ENCODE data around the gene MGAT4A.
"Not testable (repeated sequence)": the region's sequence is repeated elsewhere in the genome, so short reads cannot be mapped to it uniquely, and the experiment has no call there.

Gene MGAT4A

DNA sequence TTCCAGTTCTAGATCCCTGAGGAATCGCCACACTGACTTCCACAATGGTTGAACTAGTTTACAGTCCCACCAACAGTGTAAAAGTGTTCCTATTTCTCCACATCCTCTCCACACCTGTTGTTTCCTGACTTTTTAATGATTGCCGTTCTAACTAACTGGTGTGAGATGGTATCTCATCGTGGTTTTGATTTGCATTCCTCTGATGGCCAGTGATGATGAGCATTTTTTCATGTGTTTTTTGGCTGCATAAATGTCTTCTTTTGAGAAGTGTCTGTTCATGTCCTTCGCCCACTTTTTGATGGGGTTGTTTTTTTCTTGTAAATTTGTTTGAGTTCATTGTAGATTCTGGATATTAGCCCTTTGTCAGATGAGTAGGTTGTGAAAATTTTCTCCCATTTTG is 136.3 kb downstream of the MGAT4A start:
- not testable (repeated sequence) for DNase-seq

DNA sequence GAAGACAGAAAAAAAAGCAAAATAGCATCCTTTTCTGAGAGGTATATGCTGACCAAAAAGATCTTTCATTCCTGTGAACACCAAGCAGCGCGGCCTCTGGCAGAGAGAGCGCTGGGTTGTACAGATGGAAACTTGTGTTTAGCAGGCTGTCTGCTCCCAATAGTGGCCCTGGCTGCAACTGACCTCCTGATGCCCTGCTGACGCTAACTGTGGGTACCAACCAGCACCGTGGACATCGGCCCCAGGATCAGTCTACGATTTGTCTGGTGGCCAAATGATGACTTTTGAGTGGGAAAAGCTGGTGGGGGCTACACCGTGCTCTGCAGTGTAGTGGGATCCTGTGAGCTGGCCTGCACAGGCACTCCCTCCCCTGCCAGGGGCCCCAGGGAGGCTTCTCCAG is 138.4 kb downstream of the MGAT4A start:
- no peak for DNase-seq

DNA sequence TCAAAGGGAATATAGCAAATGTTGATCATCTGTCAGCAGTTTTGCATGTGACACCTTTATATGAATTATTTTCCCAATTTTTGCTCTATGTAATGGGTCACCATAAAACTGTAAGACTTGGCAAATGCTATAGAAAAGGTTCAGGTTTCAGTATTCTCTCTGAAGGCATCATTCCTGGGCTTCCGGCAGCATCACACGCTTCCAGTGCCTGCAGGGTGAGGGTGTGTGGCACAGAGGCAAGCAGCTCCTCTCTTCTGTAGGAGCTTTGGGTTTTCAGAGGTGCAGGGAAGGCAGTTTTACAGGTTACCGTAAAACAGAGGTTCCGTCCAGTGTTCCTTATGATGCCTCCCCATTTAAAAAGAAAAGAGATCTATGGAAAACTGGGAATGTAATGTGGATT is 141.4 kb downstream of the MGAT4A start:
- no peak for DNase-seq

- no peak for DNase-seq
These were observed 142.0 kb downstream of the MGAT4A start for GRCh38 chr2:98588880-98589431.

DNA sequence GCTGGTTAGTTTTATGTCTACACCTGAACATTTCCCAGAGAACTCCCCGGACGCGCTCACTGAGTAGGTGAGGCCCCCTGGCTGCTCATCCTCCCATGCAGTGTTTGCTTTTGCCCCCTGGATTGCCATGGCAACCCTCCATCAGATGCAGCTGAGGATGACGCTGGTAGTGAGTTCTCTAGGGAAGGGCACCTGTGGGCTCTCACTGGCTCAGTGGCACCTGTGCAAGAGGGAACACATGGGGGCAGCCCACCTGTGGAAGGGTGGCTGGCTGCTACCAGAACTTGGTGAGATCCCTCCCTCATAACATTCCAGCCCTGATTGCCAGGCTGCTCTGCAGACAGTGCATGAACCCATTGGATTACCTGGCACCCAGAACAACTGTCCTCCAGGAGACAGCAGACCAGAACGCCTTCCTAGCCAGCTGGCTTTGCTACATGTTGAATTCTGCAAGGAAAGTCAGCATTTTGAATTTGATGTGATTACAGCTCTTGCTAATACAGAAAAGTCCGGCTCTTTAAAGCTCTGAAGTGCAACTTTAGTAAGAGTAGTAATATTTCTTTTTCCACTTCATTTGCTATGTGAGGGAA is 144.3 kb downstream of the MGAT4A start:
- DNase-seq: no peak

- DNase-seq: no peak
These were observed 145.5 kb downstream of the MGAT4A start for GRCh38 chr2:98585386-98585785.

DNA sequence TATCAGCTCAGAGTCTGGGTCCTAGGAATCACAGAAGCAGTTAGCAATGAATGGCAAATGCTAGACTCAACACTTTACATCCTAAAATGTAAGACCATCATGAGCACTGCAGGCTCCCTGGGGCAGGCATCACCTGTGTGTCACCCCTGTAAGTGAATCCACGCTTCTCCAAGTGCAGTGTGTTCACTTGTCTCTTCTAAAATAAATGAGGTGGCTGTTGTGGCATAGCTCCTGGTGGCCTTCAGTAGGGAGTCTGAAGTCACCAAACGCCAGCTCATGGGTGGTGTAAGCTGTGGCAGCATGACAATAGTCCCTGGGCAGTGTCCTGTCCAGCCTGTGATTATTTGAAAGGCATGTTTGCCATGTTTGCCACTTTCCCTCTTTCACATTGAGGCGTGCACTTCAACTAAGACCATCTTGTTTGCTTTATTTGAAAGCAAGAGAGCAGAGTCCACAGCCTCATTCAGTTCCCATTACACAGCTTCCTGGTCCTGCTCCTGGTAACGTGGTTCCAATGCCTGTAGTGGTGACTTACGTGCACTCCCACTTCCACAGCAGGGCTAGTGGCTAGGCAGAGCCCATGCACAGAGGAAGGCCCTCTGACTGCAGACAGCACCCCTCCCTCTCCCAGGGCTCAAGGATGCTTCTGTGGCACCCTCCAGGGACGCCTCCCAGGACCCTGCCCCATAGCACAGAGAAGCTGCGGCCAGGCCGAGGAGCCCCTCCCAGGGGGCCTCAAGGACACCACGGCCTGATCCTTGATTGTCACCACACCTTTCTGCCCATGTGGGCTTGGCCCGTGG is 146.9 kb downstream of the MGAT4A start:
- DNase-seq: no peak

DNA sequence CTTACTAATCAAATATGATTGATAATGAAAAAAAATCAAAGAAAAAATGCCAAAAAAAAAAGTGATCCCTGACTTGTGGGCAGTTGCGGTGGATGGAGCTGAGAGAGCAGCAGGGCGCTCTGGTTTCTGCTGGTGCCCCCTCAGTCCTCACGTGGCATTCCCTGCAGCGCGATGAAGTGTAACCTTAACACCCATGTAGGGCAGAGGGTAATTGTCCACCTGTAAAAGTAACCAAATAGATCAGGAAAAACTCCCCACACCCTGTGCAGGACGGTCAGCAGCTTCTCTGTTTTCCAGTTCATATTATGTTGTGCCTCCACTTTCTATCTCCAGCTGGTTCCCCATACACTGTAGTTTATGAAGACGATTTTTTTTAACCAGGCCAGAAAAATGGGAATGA is 147.7 kb downstream of the MGAT4A start:
- DNase-seq: no peak

- DNase-seq: no peak
These were observed 148.4 kb downstream of the MGAT4A start for GRCh38 chr2:98582523-98582922.

DNA sequence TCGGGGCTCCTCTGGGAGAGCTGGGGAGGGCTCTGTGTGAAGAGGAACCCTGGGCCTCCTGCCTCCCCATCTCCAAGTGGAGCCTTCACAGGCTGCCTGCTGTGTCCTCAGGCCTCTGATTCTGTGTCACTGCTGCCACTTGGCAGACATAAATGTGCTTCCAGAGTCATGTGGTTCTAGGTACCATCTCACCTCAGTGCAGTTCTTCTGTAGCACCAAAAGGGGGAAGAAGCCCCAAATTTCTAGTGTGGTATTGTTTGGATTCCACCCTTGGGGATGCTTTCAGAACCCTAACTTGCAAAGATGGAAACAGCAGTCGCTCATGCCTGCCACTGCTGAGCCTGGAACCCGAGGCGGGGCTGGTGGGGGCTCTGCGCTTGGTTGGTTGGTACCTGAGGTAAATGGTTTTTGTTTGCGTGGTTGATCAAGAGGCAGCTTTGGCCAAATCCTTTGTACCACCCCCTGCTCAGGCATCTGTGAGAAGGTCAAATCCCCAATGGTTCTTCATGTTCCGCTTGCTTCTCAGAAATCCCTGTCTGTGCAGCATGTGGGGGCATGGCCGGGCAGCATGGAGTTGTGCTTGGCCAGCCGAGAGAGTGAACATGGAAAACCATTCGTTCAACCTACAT is 150.2 kb downstream of the MGAT4A start:
- no peak for DNase-seq

GRCh38 chr2:98579926-98580325 is 151.0 kb downstream of the MGAT4A start:
- DNase-seq: no peak

GRCh38 chr2:98578231-98578630 is 152.7 kb downstream of the MGAT4A start:
- DNase-seq: no peak

DNA sequence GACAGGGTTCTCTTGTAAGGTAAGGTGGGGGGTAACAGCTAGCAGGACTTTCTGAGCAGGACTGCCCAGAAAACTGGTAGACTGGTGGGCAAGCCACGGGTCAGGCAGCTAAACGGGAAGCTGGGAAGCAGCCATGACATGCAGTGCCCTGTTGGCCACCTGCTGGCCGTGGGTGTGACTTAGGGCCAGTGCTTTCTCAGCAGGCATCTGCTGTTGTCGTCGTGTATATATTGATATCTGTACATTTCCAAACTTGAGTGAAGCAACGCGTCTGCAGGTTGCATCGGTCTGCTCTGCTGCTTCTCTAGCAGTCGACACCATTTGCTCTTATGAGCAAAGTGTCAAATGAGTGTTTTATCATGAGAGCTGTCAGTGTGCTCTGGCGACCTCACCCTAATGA is 153.6 kb downstream of the MGAT4A start:
- no peak for DNase-seq

DNA sequence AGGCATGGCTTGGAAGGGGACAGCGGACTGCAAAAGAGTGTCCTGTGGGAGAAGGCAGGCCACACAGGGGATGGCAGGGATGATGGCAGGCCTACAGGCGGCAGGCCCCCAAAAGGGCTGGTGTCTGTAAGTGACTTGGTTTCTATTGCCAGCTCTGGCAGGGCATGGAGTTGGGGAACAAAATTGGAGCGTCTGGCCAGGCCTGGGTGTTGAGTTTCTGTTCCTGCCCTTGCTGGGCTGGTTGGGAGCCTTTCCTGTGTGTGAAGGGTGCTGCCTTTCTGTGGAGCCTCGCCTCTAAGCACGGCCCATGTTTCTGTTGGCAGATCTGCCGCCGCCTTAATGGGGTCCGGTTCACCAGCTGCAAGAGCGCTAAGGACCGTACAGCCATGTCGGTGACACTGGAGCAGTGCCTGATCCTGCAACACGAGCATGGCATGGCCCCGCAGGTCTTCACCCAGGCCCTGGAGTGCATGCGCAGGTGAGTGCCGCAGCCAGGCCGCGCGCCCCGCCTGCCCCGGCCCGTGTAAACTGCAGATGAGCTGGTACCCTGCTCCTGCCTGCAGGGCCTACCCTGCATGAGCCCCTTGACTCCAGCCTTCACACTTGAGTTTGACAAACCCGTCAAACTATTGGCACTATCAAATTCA is 154.1 kb downstream of the MGAT4A start:
- no peak for DNase-seq

DNA sequence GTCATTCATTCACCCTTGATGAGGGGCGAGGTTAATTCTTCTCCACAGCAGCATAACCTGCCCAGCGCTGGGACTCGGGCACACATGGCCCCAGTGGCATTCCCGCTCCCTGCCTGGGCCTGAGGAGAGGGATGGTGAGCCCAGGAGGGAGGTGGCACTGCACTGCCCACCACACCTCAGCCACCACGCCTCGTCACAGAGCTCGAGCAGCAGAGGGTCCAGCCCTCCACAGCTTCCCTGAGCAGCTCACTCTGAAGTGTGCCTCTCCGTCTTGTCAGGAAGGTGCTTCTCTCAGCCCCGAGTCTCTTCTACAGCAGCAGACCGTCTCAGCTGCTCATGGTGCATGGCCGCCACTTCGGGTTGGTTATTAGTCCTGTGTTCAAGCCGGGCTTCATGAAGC is 157.5 kb downstream of the MGAT4A start:
- DNase-seq: no peak

DNA sequence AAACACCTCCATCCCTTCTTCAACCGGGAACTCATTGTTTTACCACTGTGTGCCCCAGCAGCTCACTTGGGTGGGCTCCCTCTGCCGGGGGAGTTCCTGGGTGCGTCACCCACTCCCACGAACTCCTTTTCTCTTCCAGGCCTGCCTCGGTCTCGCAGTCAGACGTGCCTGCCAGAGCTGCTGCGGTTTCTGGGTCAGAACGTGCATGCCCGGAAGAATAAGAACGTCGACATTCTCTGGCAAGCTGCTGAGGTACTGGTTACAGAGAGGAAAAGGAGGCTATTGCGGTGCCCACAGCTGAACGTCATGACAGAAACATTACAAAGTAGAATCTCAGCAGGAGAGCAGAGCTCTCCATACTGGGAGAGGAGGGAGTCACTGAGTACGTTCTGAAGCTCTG is 158.3 kb downstream of the MGAT4A start:
- no peak for DNase-seq

DNA sequence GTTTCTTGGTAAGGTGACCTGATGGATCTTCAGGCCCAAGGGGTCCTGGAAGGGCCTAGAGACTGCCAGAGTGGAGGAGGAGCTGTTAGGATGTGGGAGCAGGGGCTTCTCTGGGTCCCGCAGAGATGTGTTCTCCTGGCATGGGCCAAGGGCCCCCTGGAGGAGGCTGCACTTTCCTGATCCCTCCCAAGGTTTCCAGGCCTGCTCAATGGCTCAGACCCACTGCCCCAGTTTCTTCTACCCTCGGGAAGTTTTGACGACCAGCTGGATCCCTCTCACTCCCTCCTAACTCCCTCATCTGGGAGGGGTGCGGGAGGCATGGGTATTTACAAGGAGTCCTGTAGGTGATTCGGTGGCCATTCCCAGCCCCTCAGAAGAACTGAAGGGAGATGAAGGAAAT is 158.7 kb downstream of the MGAT4A start:
- DNase-seq: no peak

DNA sequence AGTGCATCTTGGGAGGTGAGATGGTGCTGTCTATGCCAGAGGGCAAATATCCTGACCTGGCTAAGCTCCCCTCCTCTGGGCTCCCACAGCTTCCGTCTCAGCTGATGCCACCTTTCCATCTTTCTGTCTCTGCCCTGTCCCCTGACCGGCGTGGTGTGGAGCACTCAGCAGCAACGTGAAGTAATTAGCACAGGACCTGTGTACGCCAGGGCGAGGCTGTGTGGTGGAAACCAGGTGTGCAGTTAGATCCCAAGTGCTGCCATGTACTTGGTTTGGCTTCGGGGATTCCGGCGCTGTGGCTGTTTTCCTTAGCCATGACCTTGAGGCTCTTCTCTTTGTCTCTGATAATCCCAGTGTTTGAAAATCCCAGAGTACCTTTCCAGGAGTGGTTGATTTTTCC is 159.1 kb downstream of the MGAT4A start:
- no peak for DNase-seq

GRCh38 chr2:98571121-98571701 is 159.7 kb downstream of the MGAT4A start:
- DNase-seq: no peak

DNA sequence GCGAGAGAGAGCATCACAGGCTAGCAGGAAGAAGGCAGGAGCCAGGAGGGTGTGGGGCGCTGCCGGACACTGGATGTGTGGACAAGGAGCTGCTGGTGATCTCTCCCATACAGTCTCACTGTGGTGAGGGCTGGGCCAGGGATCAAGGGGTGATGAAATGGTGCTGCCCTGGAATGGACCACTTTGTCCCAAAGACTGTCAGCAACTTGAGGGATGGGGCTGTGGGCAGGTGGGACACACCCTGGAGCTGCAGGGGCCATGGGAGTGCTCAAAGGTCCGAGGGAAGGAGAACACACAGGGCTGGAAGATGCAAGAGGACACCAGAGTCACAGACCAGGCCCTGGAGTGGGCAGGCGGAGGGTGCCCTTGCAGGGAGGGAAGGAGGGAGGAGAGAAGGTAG is 160.6 kb downstream of the MGAT4A start:
- no peak for DNase-seq

GRCh38 chr2:98569915-98570314 is 161.0 kb downstream of the MGAT4A start:
- no peak for DNase-seq

- peak; percentile 15 for DNase-seq
These were observed 161.6 kb downstream of the MGAT4A start for GRCh38 chr2:98569197-98569793.
